HepG2 (cell line): ENCODE measurements around the gene RASA3. TPM values are rescaled to one million over a fixed set of nuclear protein-coding genes. Genes with fewer than 3 reads are reported as not detected.

Experiments used
- ATAC-seq: fragments of 200-7000 bp; cut with Tn5 transposase; 3 replicates; pipeline ENCODE4 v1.9.1; 2020; ENCODE audit warnings: mild to moderate bottlenecking, moderate library complexity
- BruUV-seq: library from RNA; stranded (reverse); fragments of 400-500 nt; replicated peaks from 2 replicates; lab custom pipeline; 2021; lab: Mats Ljungman, UMichigan
- CTCF ChIA-PET: fragments of 300-600 bp; formaldehyde crosslinking; extraction: SDS; loops from one replicate; lab custom pipeline; 2021; ENCODE audit warnings: low total read pairs, inconsistent platforms, low intra/inter-chr PET ratio; lab: Yijun Ruan, JAX
- POLR2A ChIA-PET: fragments of 350-600 bp; sonication (Branson Sonifier 250); formaldehyde crosslinking; loops from one replicate; lab custom pipeline; 2020; ENCODE audit warnings: antibody characterized with exemption, inconsistent platforms; lab: Yijun Ruan, JAX
- DNase-seq: peaks from one replicate; pipeline ENCODE4 v3.0.0-alpha.2; 2015; ENCODE audit warnings: low spot score
- FAIRE-seq: peaks from 3 replicates; lab custom pipeline; 2011; peaks lifted over from hg19 to GRCh38; lab: Jason Lieb, UNC
- H2AFZ ChIP-seq: one replicate; pipeline ENCODE4 v1.6.1; 2011; ENCODE audit warnings: low read length, inconsistent platforms
- H3K27ac ChIP-seq: fragments of 300-600 bp; 3 replicates; pipeline ENCODE4 v1.8.0; 2011; ENCODE audit warnings: mixed run types, mild to moderate bottlenecking, mixed read lengths, low read length, inconsistent platforms; ENCODE audit not compliant: insufficient read depth; ENCODE audit errors: extremely low read length
- H3K27me3 ChIP-seq, 2 experiments: fragments of 200-600 bp in 1 of 2; 2 replicates in 1 of 2; 3 replicates in 1 of 2; pipeline versions ENCODE4 v1.6.0 to v1.8.0; 2011; ENCODE audit warnings: low read length in 2 of 2, mild to moderate bottlenecking in 2 of 2, moderate library complexity in 2 of 2, inconsistent platforms in 1 of 2; ENCODE audit not compliant: insufficient read depth in 2 of 2, control insufficient read depth in 1 of 2
- H3K36me3 ChIP-seq, 2 experiments: fragments of 200-600 bp in 1 of 2; replicated peaks in 1 of 2; 2 replicates in 1 of 2; 3 replicates in 1 of 2; pipeline versions ENCODE4 v1.5.1 to v1.8.0; 2011; ENCODE audit warnings: low read length in 2 of 2, inconsistent platforms in 1 of 2; ENCODE audit not compliant: insufficient read depth in 2 of 2, control insufficient read depth in 1 of 2
- H3K4me1 ChIP-seq: 2 replicates; pipeline ENCODE4 v1.5.1; 2012; ENCODE audit warnings: low read length, inconsistent platforms; ENCODE audit not compliant: insufficient read depth
- H3K4me2 ChIP-seq: 2 replicates; pipeline ENCODE4 v1.6.0; 2011; ENCODE audit warnings: low read depth, low read length, inconsistent platforms
- H3K4me3 ChIP-seq, 3 experiments: fragments of 200-600 bp in 1 of 3; sonication (generic), shearing (Covaris generic) in 1 of 3; replicated peaks in 1 of 3; 2 replicates each; pipeline ENCODE4 v1.5.1; 2011 to 2016; ENCODE audit warnings: low read length in 3 of 3, inconsistent platforms in 2 of 3, low read depth in 2 of 3, mild to moderate bottlenecking in 2 of 3, control low read depth in 1 of 3, mixed read lengths in 1 of 3; ENCODE audit not compliant: insufficient read depth in 1 of 3
- H3K79me2 ChIP-seq: one replicate; pipeline ENCODE4 v1.6.1; 2011; ENCODE audit warnings: low read length, inconsistent platforms; ENCODE audit not compliant: insufficient read depth
- H3K9ac ChIP-seq: 2 replicates; pipeline ENCODE4 v1.6.0; 2011; ENCODE audit warnings: mild to moderate bottlenecking, low read depth, low read length, inconsistent platforms; ENCODE audit not compliant: insufficient read depth
- H3K9me3 ChIP-seq: 2 replicates; pipeline ENCODE4 v1.5.1; 2012; ENCODE audit warnings: mild to moderate bottlenecking, low read length
- H4K20me1 ChIP-seq: 2 replicates; pipeline ENCODE4 v1.6.0; 2011; ENCODE audit warnings: inconsistent platforms, mild to moderate bottlenecking, low read length, moderate library complexity; ENCODE audit not compliant: insufficient read depth
- KDM2A ChIP-seq: sonication (generic); formaldehyde crosslinking; IDR thresholded peaks from 2 replicates; pipeline ENCODE4 v1.4.0; 2020; ENCODE audit warnings: low read depth, missing genetic modification reagents, borderline replicate concordance
- LBX2 ChIP-seq: sonication (generic); formaldehyde crosslinking; IDR thresholded peaks from 2 replicates; pipeline ENCODE4 v1.5.0; 2020; ENCODE audit warnings: missing genetic modification reagents, mild to moderate bottlenecking, borderline replicate concordance
- ZBTB34 ChIP-seq: sonication (generic); formaldehyde crosslinking; IDR thresholded peaks from 2 replicates; pipeline ENCODE4 v1.8.0; 2022; ENCODE audit warnings: mild to moderate bottlenecking, missing genetic modification reagents
- ZNF510 ChIP-seq: sonication (generic); formaldehyde crosslinking; IDR thresholded peaks from 2 replicates; pipeline ENCODE4 v1.4.0; 2020; ENCODE audit warnings: low read depth, mild to moderate bottlenecking, missing genetic modification reagents
- WGBS: methylation state at CpG from one replicate; pipeline ENCODE4 v1.1.6; 2017; ENCODE audit warnings: low lambda C conversion rate; 5-methylcytosine and 5-hydroxymethylcytosine counted together
- in situ Hi-C: cut with HindIII; loops from 2 replicates; pipeline ENCODE4 v1.10.0; 2017; ENCODE audit warnings: low pct_unique_long_range_greater_than_20kb; ENCODE audit not compliant: extremely low pct_ligation_motif_present
- intact Hi-C: fragments of 100-400 bp; cut with micrococcal nuclease; formaldehyde crosslinking; loops from one replicate; pipeline ENCODE4 v1.10.0; 2022; ENCODE audit not compliant: unreplicated experiment
- polyA plus RNA-seq, 8 experiments: library from polyadenylated mRNA; depleted of rRNA in 3 of 8; stranded (reverse) in 7 of 8; unstranded in 1 of 8; fragments of >200 nt; fragmentation: Illumina TruSeq in 4 of 8; extraction: Trizol in 4 of 8; gene quantifications; 2 replicates each; pipeline versions ENCODE4 v1.2.1 to v1.2.3, GENCODE V29; 2011 to 2016; ENCODE audit warnings: low read depth in 4 of 8, missing spikeins in 1 of 8, mixed read lengths in 1 of 8; ENCODE audit not compliant: insufficient read depth in 1 of 8
- total RNA-seq, 5 experiments: library from RNA; depleted of rRNA; stranded (reverse); fragments of >200 nt; fragmentation: Illumina TruSeq; extraction: Trizol; gene quantifications; 2 replicates each; pipeline ENCODE4 v1.2.3, GENCODE V29; 2016; ENCODE audit warnings: low read depth in 1 of 5

Gene RASA3
- total and polyA plus RNA-seq, 2 of the 13 experiments (the other 11 are each of a cell fraction or from before 2014, with no cell fraction given): 0.05 TPM; not detected in 1

GRCh38 chr13:114127473-114128347, 4.7 kb downstream of the RASA3 start:
- Histone ChIP-seq H3K4me3 (no peak overlapping the region), H3K79me2 (no peaks in the 10 kb centered on the region), H3K27me3 (peaks cover 20 to 71% of the 10 kb centered on the region in 2 experiments), H3K36me3 (no peaks in the 10 kb centered on the region), H3K9me3 (no peaks in the 10 kb centered on the region), H2AFZ (no peak overlapping the region), H3K27ac (no peak overlapping the region), H3K4me1 (no peaks in the 10 kb centered on the region), H4K20me1 (peaks cover 2% of the 10 kb centered on the region; the same call in 1 of the 2 replicates), H3K9ac (no peak overlapping the region), H3K4me2 (no peak overlapping the region)
- TF ChIP-seq ZNF510 (CRISPR knock-in tag): no peak
- TF ChIP-seq ZBTB34 (CRISPR knock-in tag): no peak
- TF ChIP-seq LBX2 (CRISPR knock-in tag): no peak
- TF ChIP-seq KDM2A (CRISPR knock-in tag): no peak
- ATAC-seq (no peak; the same call in 2 of the 3 replicates), FAIRE-seq (no peak), DNase-seq (no peak)
- in situ Hi-C loops: no loop called here
- WGBS: 8% methylated on average over 12 of the region's 15 CpGs
- ChIA-PET CTCF (no interaction called here), POLR2A (no interaction called here)
- BruUV-seq: no TSS peak
- intact Hi-C loops: no loop called here
